IMR-90 (cell line): ENCODE data around the gene TMEM63C.

Experiments
- CEBPB ChIP-seq: IDR thresholded peaks from 2 replicates; pipeline ENCODE4 v1.6.1; 2012; ENCODE audit warnings: low read depth, low read length, improper control_type of control experiment
- CTCF ChIP-seq: conservative IDR thresholded peaks from 2 replicates; pipeline ENCODE4 v1.5.1; 2012; ENCODE audit warnings: mild to moderate bottlenecking, low read depth, low read length, improper control_type of control experiment
- MAZ ChIP-seq: IDR thresholded peaks from 2 replicates; pipeline ENCODE4 v1.6.1; 2012; ENCODE audit warnings: low read depth, mild to moderate bottlenecking, low read length, improper control_type of control experiment, moderate library complexity, borderline replicate concordance
- POLR2A ChIP-seq: IDR thresholded peaks from 2 replicates; pipeline ENCODE4 v1.6.1; 2012; ENCODE audit warnings: mild to moderate bottlenecking, low read depth, low read length
- RFX5 ChIP-seq: IDR thresholded peaks from 2 replicates; pipeline ENCODE4 v1.8.0; 2012; ENCODE audit warnings: low read depth, mild to moderate bottlenecking, low read length, moderate library complexity

- TF ChIP-seq POLR2A (no peak), CTCF (no peak), CEBPB (no peak), MAZ (no peak), RFX5 (no peak)
Observed at GRCh38 chr14:77279719-77280118, 98.1 kb downstream of the TMEM63C start.
